Activated CD8-positive, alpha-beta memory T cell treated with anti-CD3 and anti-CD28 coated beads for 36 hours (primary cell): ENCODE results near the gene RIC1. TPM values are rescaled to one million over a fixed set of nuclear protein-coding genes. Genes with fewer than 3 reads are reported as not detected.
"Not testable (repeated sequence)": the region's sequence is repeated elsewhere in the genome, so short reads cannot be mapped to it uniquely, and the experiment has no call there.

Experiments
- CTCF ChIA-PET: fragments of 350-600 bp; sonication (Branson Sonifier 250); formaldehyde crosslinking; loops from one replicate; lab custom pipeline; 2021; ENCODE audit warnings: antibody characterized with exemption; lab: Charles Lee
- POLR2A ChIA-PET: fragments of 350-600 bp; sonication (Branson Sonifier 250); formaldehyde crosslinking; loops from one replicate; lab custom pipeline; 2021; ENCODE audit warnings: antibody characterized with exemption; lab: Charles Lee
- total RNA-seq, 2 experiments: library from RNA; stranded (reverse); gene quantifications; one replicate each; pipeline ENCODE4 v1.2.3, GENCODE V29; 2021

RIC1 gene
- total RNA-seq, 2 experiments from 2014 or later = 13.4 to 15.2 TPM

DNA sequence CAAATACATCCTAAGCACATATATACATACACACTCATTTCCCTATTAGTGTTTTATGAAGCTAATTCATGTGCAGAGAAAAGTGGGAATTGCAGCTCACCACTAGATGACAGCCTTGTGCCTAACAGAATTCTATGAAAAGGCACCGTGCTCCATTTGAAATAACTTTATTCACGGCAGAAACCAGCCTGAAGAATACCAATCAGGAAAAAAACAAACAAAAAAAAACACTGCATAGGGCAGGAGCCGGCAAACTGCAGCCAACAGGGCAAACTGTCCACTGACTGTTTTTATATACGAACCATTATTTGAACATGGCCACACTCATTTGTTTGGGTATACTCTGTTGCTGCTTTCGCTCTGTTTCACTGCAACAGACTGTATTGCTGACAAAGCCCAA, 170.4 kb downstream of the RIC1 start:
- CTCF ChIA-PET = no interaction called here
- POLR2A ChIA-PET = no interaction called here

DNA sequence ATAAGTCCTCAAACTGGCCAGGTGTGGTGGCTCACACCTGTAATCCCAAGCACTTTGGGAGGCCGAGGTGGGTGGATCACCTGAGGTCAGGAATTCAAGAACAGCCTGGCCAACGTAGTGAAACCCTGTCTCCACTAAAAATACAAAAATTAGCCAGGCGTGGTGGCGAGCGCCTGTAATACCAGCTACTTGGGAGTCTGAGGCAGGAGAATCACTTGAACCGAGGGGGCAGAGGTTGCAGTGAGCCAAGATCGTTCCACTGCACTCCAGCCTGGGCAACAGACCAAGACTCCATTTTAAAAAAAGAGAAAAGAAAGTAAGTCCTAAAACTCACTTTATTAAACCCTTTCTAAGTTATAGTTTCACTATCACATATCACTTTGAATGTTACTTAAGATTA, 171.5 kb downstream of the RIC1 start:
- CTCF ChIA-PET = not testable (repeated sequence)

DNA sequence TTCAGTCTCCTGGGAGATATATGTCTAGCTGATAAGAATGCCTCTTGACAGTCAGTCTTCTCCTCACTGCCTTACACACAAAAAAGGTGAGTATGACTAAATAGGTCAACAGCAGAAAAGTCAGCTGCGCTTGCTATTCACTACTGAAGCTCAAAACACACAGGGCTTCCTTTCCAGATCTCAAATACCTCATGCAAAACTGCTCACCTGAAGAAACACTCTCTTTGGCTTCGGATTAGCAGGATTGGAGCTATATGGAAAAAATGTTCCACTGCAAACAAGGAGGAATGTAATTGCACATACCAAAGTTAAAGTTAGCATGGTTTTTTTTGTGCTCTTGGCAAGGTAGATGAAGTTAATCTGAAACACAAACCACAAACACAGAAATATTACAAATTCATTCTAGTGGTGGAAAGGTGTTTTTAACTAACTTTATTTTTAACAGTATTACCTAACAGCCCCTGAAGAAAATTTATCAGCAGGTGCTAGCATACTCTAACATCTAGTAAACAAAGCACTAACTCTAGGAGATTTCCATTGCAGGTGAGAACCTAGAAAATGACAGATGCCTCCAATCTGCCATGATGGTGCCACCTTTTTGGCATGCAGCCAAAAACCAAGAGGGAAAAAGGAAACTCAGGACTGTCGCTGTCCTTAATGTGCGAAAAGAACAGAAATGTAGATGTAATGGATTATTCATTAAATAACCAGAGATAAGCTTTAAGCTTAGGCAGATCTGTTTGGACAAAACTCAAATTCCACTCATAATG, 172.2 kb downstream of the RIC1 start:
- ChIA-PET POLR2A (no interaction called here), CTCF (no interaction called here)

More for the DNA sequence above, 171.5 kb downstream of the RIC1 start:
- POLR2A ChIA-PET = not testable (repeated sequence)

DNA sequence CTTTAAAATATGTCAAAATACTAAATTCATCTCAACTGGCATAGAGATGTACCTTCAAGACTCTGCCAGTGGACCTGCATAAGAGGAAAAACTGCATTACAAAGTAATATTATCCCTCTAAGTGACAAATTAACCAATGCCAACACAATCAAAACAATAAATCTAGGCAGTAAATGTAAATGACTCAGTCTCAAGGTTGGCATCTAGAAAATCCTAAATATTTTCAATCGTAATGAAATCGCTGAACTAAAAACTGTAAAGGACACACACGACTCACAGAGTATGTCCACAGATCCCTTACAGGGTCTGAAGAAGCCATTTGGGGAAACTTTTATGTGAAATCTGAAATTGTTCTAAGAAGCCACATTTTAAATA, 172.8 kb downstream of the RIC1 start:
- ChIA-PET POLR2A (no interaction called here), CTCF (no interaction called here)

DNA sequence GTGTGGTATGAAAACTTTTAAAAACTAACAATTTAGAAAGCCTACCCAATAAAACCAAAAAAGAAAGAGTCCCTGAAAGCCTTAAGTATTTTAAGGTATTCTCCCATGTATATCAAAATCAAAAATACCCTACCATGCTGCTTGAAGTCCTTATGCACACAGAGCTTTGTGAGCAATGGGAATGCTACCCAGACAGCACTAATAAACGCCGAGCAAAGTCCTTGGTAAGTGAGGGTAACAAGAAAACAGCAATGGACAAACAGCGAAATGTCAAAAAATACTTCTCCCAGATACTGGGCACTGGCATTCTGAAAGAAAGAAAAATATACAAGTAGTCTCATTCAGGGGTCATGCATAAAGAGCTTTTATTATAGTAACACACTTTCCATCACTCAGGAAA, 176.6 kb downstream of the RIC1 start:
- CTCF ChIA-PET = no interaction called here
- POLR2A ChIA-PET = no interaction called here

DNA sequence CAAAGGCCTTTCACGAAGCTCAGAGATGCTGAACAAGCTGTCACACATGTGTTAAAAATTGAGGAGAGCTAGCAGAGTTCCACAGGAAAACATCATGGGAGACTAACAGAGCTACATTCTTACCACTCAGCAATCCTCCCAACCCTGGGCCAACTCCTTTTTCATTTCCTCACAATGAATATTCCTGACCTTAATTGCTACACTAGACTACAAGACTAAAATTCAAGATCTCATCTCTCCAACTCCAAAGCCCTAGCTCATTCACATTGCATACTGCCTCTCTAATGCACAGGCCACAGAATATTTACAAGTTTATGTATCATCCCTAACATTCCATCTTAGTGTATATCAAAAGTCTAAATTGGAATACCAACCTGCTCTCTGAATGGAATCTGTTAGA, 182.8 kb downstream of the RIC1 start:
- ChIA-PET POLR2A (no interaction called here), CTCF (no interaction called here)

DNA sequence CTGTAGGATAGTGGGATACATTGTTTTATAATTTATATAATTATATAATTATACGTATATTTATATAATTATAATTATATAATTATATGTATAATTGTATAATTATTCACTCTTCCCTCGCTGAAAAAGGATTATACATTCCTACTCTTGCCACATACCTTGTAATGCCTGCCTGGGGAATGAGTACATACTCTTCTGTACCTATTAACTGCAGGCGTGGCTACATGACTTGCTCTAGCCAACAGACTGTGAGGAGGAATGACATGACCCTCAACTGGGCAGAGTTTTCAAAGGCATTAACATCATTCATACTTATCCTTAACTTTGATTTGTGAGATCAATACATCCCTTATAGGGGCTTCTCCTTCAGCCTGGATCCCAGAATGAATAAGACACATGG, 184.9 kb downstream of the RIC1 start:
- CTCF ChIA-PET = no interaction called here
- POLR2A ChIA-PET = no interaction called here

DNA sequence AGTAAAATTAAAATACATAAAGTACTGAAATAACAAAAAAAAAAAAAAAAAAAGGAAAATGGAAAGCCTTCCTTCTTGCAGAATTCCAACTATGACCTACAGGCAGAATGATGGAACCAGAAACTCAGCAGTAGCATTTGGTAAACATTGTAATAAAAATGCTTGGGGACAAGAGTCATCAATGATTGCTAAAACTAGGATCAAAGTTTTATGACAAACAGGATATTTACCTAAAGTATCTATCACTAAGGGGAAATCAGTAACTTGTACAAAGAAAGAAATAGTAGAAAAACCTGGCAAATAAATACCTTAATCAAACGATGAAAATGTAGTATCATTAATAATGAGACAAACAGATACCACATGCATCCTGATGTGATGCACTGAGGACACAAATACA, 186.6 kb downstream of the RIC1 start:
- ChIA-PET CTCF (no interaction called here), POLR2A (no interaction called here)

DNA sequence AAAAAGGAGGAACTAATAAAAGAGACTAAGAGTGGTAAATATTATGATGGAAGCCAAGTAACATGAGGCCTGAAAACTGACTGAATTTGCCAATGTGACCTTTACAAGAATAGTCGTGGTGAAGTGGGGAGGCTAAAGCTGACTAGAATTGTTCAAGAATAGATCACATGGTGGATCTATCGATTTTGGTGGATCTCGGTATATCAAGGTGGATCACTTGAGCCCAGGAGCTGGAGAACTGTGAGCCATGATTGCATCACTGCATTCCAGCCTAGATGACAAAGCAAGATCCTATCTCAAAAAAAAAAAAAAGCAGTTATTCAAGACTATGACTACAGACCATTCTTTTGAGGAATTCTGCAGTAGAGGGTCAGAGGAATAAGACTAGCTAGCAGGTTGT, 189.0 kb downstream of the RIC1 start:
- CTCF ChIA-PET = no interaction called here
- POLR2A ChIA-PET = interaction anchor here (0.7 kb wide), 1 partner anchor 68 kb away, joined by 5 read pairs; no protein-coding TSS in a partner anchor

DNA sequence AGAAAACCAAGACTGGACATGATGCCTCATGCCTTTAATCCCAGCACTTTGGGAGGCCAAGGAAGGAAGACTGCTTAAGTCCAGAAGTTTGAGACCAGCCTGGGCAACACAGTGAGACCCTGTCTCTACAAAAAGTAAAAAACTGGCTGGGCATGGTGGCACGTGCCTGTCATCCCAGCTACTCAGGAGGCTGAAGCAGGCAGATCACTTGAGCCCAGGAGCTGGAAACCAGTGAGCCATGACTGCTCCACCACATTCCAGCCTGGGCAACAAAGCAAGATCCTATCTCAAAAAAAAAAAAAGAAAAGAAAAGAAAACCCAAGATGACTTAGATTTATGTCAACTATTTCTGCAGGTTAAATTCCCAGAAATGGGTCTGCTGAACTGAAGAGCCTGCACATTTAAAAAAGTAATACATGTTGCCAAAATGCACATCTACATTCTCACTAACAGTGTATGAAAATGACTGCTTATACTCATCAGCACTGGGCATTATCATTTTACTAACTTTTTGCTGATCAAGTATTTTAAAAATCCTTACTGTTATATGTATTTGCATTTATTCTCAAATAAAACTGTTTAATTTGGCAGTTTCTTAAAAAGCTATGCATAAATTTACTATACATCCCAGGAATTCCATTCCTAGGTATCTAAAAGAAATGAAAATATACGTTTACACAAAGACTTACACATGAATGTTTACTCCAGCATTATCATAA, 189.7 kb downstream of the RIC1 start:
- ChIA-PET POLR2A (no interaction called here), CTCF (no interaction called here)

DNA sequence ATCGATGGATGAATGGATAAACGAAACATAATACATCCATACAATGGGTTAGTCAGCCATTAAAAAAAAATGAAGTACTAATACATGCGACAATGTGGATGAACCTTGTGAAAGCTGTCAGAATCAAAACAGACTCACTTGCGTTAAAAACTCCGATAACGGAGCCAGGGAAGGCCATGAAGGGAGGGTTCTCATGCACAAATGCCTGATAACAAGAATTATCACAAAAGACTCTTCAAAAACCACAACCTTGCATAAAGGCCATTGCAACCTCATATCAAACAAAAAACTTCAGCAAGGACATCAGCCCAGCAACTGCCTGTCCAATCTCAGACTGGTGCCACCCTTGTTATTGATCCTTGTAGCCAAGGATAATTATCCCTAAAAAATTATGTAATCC, 190.3 kb downstream of the RIC1 start:
- POLR2A ChIA-PET = no interaction called here
- CTCF ChIA-PET = no interaction called here

DNA sequence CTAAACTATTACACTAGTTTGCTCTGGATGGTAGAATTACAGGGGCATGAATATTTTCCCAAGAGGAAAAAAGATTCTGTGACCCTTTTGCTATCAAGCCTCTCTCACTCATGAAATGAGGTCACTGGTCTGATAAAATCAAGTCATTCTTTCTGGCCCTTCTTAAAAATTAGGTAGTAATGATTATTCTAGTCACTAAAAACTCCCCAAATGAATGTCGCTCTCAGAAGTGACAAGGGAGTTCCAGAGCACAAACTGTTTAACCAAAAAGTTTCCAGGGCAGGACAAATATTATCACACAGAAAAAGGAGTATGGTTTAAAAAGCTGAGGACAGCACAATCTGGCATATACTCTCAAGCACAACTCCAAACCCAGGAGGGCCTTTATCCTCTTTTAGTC, 191.5 kb downstream of the RIC1 start:
- ChIA-PET POLR2A (no interaction called here), CTCF (no interaction called here)

DNA sequence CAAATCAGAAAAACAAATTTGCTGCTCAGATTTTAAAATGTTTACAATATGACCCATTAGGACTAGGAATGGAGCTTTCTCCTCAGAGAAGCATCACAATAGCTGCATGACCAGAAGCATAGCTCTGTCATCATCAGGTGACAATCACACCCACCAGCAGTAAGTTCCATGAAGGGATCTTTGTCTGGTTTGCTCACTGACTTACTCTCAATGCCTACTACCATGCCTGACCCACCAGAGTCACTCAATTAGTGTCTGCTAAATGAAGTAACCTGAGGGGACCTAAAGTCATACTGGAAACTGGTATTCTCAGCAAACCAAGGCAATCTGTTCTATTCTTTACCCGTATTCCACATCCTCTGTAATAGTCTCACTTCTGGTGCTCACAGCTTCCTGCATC, 196.3 kb downstream of the RIC1 start:
- ChIA-PET CTCF (interaction anchor here (1.2 kb wide), 1 partner anchor 201 kb away, joined by 3 read pairs; no protein-coding TSS in a partner anchor), POLR2A (no interaction called here)

Other genes starting within 250 kb of the RIC1 start
- 10 to 100 TPM; 31.8 to 35.7 TPM for gene PLGRKT, start 191.2 kb upstream of the RIC1 start, total RNA-seq
- gene CD274, start 178.6 kb upstream of the RIC1 start, total RNA-seq = 10 to 100 TPM; 19.3 to 20.3 TPM
- gene PDCD1LG2, start 118.6 kb upstream of the RIC1 start, total RNA-seq = under 1 TPM; 0.25 to 0.51 TPM
- gene ERMP1, start 204.0 kb downstream of the RIC1 start, total RNA-seq = 10 to 100 TPM; 11.5 to 12.4 TPM